PC-9 (cell line): Measurements from ENCODE around the gene RUNX3. TPM values are rescaled to one million over a fixed set of nuclear protein-coding genes. Genes with fewer than 3 reads are reported as not detected.
A peak's percentile ranks its signal among the peaks of the same experiment; 100 is the strongest.

ENCODE experiments used
- BruUV-seq: library from RNA; stranded (reverse); fragments of 400-500 nt; replicated peaks from 2 replicates; lab custom pipeline; 2021; lab: Mats Ljungman, UMichigan
- CTCF ChIA-PET: fragments of 300-600 bp; sonication (Branson Sonifier 250); formaldehyde crosslinking; loops from one replicate; lab custom pipeline; 2022; ENCODE audit warnings: antibody characterized with exemption; lab: Charles Lee
- POLR2A ChIA-PET: fragments of 300-600 bp; sonication (Branson Sonifier 250); formaldehyde crosslinking; loops from one replicate; lab custom pipeline; 2022; ENCODE audit warnings: antibody characterized with exemption; ENCODE audit not compliant: unreplicated experiment; lab: Charles Lee
- DNase-seq, 2 experiments: peaks; one replicate each; pipeline versions ENCODE4 v3.0.0 to v3.0.0-alpha.2; 2015 to 2022; ENCODE audit warnings: mixed read lengths in 1 of 2
- H2AFZ ChIP-seq: fragments of 200-600 bp; sonication (generic); 2 replicates; pipeline ENCODE4 v1.8.1; 2017; ENCODE audit warnings: antibody characterized with exemption
- H3F3A ChIP-seq: fragments of 200-600 bp; sonication (generic); 2 replicates; pipeline ENCODE4 v1.8.1; 2017; ENCODE audit warnings: antibody characterized with exemption, mild to moderate bottlenecking, low read depth; ENCODE audit not compliant: insufficient read depth
- H3K27ac ChIP-seq: fragments of 200-600 bp; sonication (generic); 2 replicates; pipeline ENCODE4 v1.6.1; 2016; ENCODE audit warnings: mixed run types
- H3K27me3 ChIP-seq: fragments of 200-600 bp; sonication (generic); 2 replicates; pipeline ENCODE4 v1.6.1; 2016; ENCODE audit warnings: low read depth, mixed run types; ENCODE audit not compliant: insufficient read depth
- H3K36me3 ChIP-seq: fragments of 200-600 bp; sonication (generic); 2 replicates; pipeline ENCODE4 v1.6.1; 2016; ENCODE audit warnings: low read depth, mixed run types
- H3K4me1 ChIP-seq: fragments of 200-600 bp; sonication (generic); replicated peaks from 2 replicates; pipeline ENCODE4 v1.6.1; 2016; ENCODE audit warnings: mixed run types; ENCODE audit not compliant: insufficient read depth
- H3K4me2 ChIP-seq: fragments of 200-600 bp; sonication (generic); 2 replicates; pipeline ENCODE4 v1.6.1; 2017; ENCODE audit warnings: mixed run types
- H3K4me3 ChIP-seq: fragments of 200-600 bp; sonication (generic); 2 replicates; pipeline ENCODE4 v1.6.1; 2016; ENCODE audit warnings: mixed run types
- H3K79me2 ChIP-seq: fragments of 200-600 bp; sonication (generic); 2 replicates; pipeline ENCODE4 v1.6.1; 2017; ENCODE audit warnings: low read depth, mixed run types
- H3K9me2 ChIP-seq: fragments of 200-600 bp; sonication (generic); 2 replicates; pipeline ENCODE4 v1.8.1; 2017; ENCODE audit warnings: mild to moderate bottlenecking; ENCODE audit not compliant: insufficient read depth
- H3K9me3 ChIP-seq: fragments of 200-600 bp; sonication (generic); 2 replicates; pipeline ENCODE4 v1.8.1; 2016; ENCODE audit warnings: low read depth; ENCODE audit not compliant: insufficient read depth
- H4K20me1 ChIP-seq: fragments of 200-600 bp; sonication (generic); 2 replicates; pipeline ENCODE4 v1.8.1; 2017; ENCODE audit not compliant: insufficient read depth
- CTCF ChIP-seq: fragments of 200-600 bp; sonication (generic); conservative IDR thresholded peaks from 2 replicates; pipeline ENCODE4 v1.6.1; 2017; ENCODE audit warnings: mixed run types, antibody characterized with exemption, mild to moderate bottlenecking, moderate library complexity
- EZH2 ChIP-seq: fragments of 200-600 bp; sonication (generic); IDR thresholded peaks from 2 replicates; pipeline ENCODE4 v1.8.0; 2017; ENCODE audit warnings: antibody characterized with exemption, low read depth
- intact Hi-C: fragments of 100-400 bp; cut with micrococcal nuclease; formaldehyde crosslinking; loops from one replicate; pipeline ENCODE4 v1.10.0; 2022; ENCODE audit not compliant: unreplicated experiment
- total RNA-seq: library from RNA; stranded (reverse); gene quantifications from 2 replicates; pipeline ENCODE4 v1.2.3, GENCODE V29; 2021

RUNX3 gene
- total RNA-seq, 1 experiment from 2014 or later = not detected

- no peak for DNase-seq
- Histone ChIP-seq H3K4me3 (no peak overlapping the region), H4K20me1 (no peaks in the 10 kb centered on the region), H3K9me3 (no peaks in the 10 kb centered on the region), H3K27me3 (peaks cover 39% of the 10 kb centered on the region), H3K79me2 (no peaks in the 10 kb centered on the region), H3K4me2 (no peak overlapping the region), H3F3A (no peaks in the 10 kb centered on the region), H3K4me1 (no peaks in the 10 kb centered on the region), H3K9me2 (no peaks in the 10 kb centered on the region), H3K27ac (no peak overlapping the region), H3K36me3 (no peaks in the 10 kb centered on the region), H2AFZ (no peak overlapping the region)
- intact Hi-C loops = loop anchor here (1.0 kb wide), 1 partner anchor 50 kb away; no protein-coding TSS in a partner anchor
- POLR2A ChIA-PET = no interaction called here
- TF ChIP-seq EZH2 (no peak), CTCF (no peak)
- BruUV-seq = no TSS peak
- CTCF ChIA-PET = interaction anchor here (0.6 to 2.3 kb wide), 2 partner anchors 37 to 72 kb away, joined by 3 to 6 read pairs; no protein-coding TSS in a partner anchor
These were observed 31.1 kb downstream of the RUNX3 start for GRCh38 chr1:24898909-24899439.

GRCh38 chr1:24898152-24898908, 31.7 kb downstream of the RUNX3 start:
- Histone ChIP-seq H3K4me3 (no peak overlapping the region), H3K27ac (no peak overlapping the region), H4K20me1 (no peaks in the 10 kb centered on the region), H3K9me2 (no peaks in the 10 kb centered on the region), H3K9me3 (no peaks in the 10 kb centered on the region), H3K36me3 (no peaks in the 10 kb centered on the region), H3K79me2 (no peaks in the 10 kb centered on the region), H3K4me1 (no peaks in the 10 kb centered on the region), H2AFZ (no peak overlapping the region), H3K27me3 (peaks cover 36% of the 10 kb centered on the region), H3F3A (no peaks in the 10 kb centered on the region), H3K4me2 (no peak overlapping the region)
- BruUV-seq = no TSS peak
- CTCF ChIA-PET = interaction anchor here (0.6 to 2.3 kb wide), 3 partner anchors 36 to 306 kb away, joined by 3 to 6 read pairs (median 3); no protein-coding TSS in a partner anchor
- POLR2A ChIA-PET = no interaction called here
- peak in 1 of 2 experiments; percentile 56 for DNase-seq
- peak; percentile 70 for TF ChIP-seq CTCF
- TF ChIP-seq EZH2 = no peak
- intact Hi-C loops = loop anchor here (1.0 kb wide), 1 partner anchor 49 kb away; no protein-coding TSS in a partner anchor

GRCh38 chr1:24897263-24898151, 32.6 kb downstream of the RUNX3 start:
- ChIA-PET POLR2A (no interaction called here), CTCF (interaction anchor here (1.1 to 2.3 kb wide), 3 partner anchors 23 to 307 kb away, joined by 3 to 6 read pairs (median 4); no protein-coding TSS in a partner anchor)
- no peaks in the 10 kb centered on the region for H3K36me3 ChIP-seq
- no peaks in the 10 kb centered on the region for H3K4me1 ChIP-seq
- no peaks in the 10 kb centered on the region for H4K20me1 ChIP-seq
- H3K9me2 ChIP-seq = no peaks in the 10 kb centered on the region
- no peak overlapping the region for H2AFZ ChIP-seq
- H3K9me3 ChIP-seq = no peaks in the 10 kb centered on the region
- no peak overlapping the region for H3K27ac ChIP-seq
- DNase-seq = no peak
- intact Hi-C loops = loop anchor here (1.0 to 2.0 kb wide), 2 partner anchors 41 to 48 kb away; no protein-coding TSS in a partner anchor
- H3K4me2 ChIP-seq = no peak overlapping the region
- H3K27me3 ChIP-seq = peaks cover 36% of the 10 kb centered on the region
- H3K79me2 ChIP-seq = no peaks in the 10 kb centered on the region
- H3F3A ChIP-seq = no peaks in the 10 kb centered on the region
- TF ChIP-seq EZH2 = no peak
- TF ChIP-seq CTCF = no peak
- no TSS peak for BruUV-seq
- no peak overlapping the region for H3K4me3 ChIP-seq
